HepG2 (cell line): Measurements from ENCODE around the gene PLOD3. TPM values are rescaled to one million over a fixed set of nuclear protein-coding genes. Genes with fewer than 3 reads are reported as not detected.

Experiments
- CHD4 ChIP-seq: fragments of 200-600 bp; sonication (generic); IDR thresholded peaks from 2 replicates; pipeline ENCODE4 v1.7.0; 2017; ENCODE audit warnings: mild to moderate bottlenecking, low read length, borderline replicate concordance
- DPF2 ChIP-seq: sonication (generic); formaldehyde crosslinking; IDR thresholded peaks from 2 replicates; pipeline ENCODE4 v1.4.0; 2020; ENCODE audit warnings: mild to moderate bottlenecking, low read depth, missing genetic modification reagents, borderline replicate concordance
- ELF1 ChIP-seq: sonication (generic); formaldehyde crosslinking; IDR thresholded peaks from 2 replicates; pipeline ENCODE4 v1.4.0; 2020; ENCODE audit warnings: missing genetic modification reagents
- FOXK1 ChIP-seq: sonication (generic); formaldehyde crosslinking; IDR thresholded peaks from 2 replicates; pipeline ENCODE4 v1.4.0; 2020; ENCODE audit warnings: low read depth, missing genetic modification reagents, borderline replicate concordance
- GLI4 ChIP-seq: sonication (generic); formaldehyde crosslinking; IDR thresholded peaks from 2 replicates; pipeline ENCODE4 v1.5.1; 2020; ENCODE audit warnings: missing genetic modification reagents, mild to moderate bottlenecking, moderate library complexity, borderline replicate concordance
- KLF11 ChIP-seq: IDR thresholded peaks from 2 replicates; pipeline ENCODE4 v1.6.1; 2016; ENCODE audit warnings: missing compliant biosample characterization
- RFX3 ChIP-seq: IDR thresholded peaks from 2 replicates; pipeline ENCODE4 v1.6.1; 2016; ENCODE audit warnings: missing biosample characterization, missing genetic modification reagents
- SMAD9 ChIP-seq: sonication (generic); formaldehyde crosslinking; IDR thresholded peaks from 2 replicates; pipeline ENCODE4 v1.5.1; 2020; ENCODE audit warnings: mild to moderate bottlenecking, missing genetic modification reagents
- TMF1 ChIP-seq: sonication (generic); formaldehyde crosslinking; IDR thresholded peaks from 2 replicates; pipeline ENCODE4 v1.8.1; 2022; ENCODE audit warnings: low read depth, missing genetic modification reagents
- XRCC5 ChIP-seq: fragments of 200-400 bp; formaldehyde crosslinking; optimal IDR thresholded peaks from 2 replicates; pipeline ENCODE3; 2017; ENCODE audit warnings: mild to moderate bottlenecking, low read length
- ZNF367 ChIP-seq: sonication (generic); formaldehyde crosslinking; IDR thresholded peaks from 2 replicates; pipeline ENCODE4 v1.4.0; 2020; ENCODE audit warnings: missing genetic modification reagents, borderline replicate concordance
- polyA plus RNA-seq, 8 experiments: library from polyadenylated mRNA; depleted of rRNA in 3 of 8; stranded (reverse) in 7 of 8; unstranded in 1 of 8; fragments of >200 nt; fragmentation: Illumina TruSeq in 4 of 8; extraction: Trizol in 4 of 8; gene quantifications; 2 replicates each; pipeline versions ENCODE4 v1.2.1 to v1.2.3, GENCODE V29; 2011 to 2016; ENCODE audit warnings: low read depth in 4 of 8, missing spikeins in 1 of 8, mixed read lengths in 1 of 8; ENCODE audit not compliant: insufficient read depth in 1 of 8
- total RNA-seq, 5 experiments: library from RNA; depleted of rRNA; stranded (reverse); fragments of >200 nt; fragmentation: Illumina TruSeq; extraction: Trizol; gene quantifications; 2 replicates each; pipeline ENCODE4 v1.2.3, GENCODE V29; 2016; ENCODE audit warnings: low read depth in 1 of 5
- TF ChIP-seq, protein P1 (sequence below), 2 experiments: sonication (generic) in 1 of 2; formaldehyde crosslinking in 1 of 2; IDR thresholded peaks; 2 replicates each; pipeline versions ENCODE4 v1.6.1 to v1.9.0; 2014 to 2022; ENCODE audit warnings: antibody characterized with exemption in 1 of 2, borderline replicate concordance in 1 of 2, inconsistent platforms in 1 of 2, low read depth in 1 of 2, missing genetic modification reagents in 1 of 2
- TF ChIP-seq, protein P2 (sequence below): sonication (generic); formaldehyde crosslinking; IDR thresholded peaks from 2 replicates; pipeline ENCODE4 v1.5.0; 2020; ENCODE audit warnings: mild to moderate bottlenecking, missing genetic modification reagents
- TF ChIP-seq, protein P3 (sequence below): sonication (generic); formaldehyde crosslinking; IDR thresholded peaks from 2 replicates; pipeline ENCODE4 v1.5.0; 2020; ENCODE audit warnings: mild to moderate bottlenecking, missing genetic modification reagents, borderline replicate concordance

The PLOD3 gene
- total and polyA plus RNA-seq, 2 of the 13 experiments (the other 11 are each of a cell fraction or from before 2014, with no cell fraction given), result 65.8 to 67.4 TPM

DNA sequence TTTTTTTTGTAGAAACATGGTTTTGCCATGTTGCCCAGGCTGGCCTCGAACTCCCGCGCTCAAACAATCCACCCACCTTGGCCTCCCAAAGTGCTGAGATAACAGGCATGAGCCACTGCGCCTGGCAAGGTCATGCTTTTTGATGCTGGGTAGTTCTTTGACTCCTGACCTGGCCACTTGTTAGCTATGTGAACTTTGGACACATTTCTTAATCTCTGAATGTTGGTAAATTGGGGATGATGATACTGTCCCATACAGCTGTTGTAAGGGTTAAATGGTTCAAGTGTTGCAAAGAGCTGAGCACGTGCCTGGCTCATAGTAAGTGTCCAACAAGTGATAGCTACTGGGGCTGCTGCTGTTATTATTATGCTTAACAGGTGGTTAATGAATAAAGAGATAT is 2.9 kb upstream of the PLOD3 start (continued):
- TF ChIP-seq, protein P1, sequence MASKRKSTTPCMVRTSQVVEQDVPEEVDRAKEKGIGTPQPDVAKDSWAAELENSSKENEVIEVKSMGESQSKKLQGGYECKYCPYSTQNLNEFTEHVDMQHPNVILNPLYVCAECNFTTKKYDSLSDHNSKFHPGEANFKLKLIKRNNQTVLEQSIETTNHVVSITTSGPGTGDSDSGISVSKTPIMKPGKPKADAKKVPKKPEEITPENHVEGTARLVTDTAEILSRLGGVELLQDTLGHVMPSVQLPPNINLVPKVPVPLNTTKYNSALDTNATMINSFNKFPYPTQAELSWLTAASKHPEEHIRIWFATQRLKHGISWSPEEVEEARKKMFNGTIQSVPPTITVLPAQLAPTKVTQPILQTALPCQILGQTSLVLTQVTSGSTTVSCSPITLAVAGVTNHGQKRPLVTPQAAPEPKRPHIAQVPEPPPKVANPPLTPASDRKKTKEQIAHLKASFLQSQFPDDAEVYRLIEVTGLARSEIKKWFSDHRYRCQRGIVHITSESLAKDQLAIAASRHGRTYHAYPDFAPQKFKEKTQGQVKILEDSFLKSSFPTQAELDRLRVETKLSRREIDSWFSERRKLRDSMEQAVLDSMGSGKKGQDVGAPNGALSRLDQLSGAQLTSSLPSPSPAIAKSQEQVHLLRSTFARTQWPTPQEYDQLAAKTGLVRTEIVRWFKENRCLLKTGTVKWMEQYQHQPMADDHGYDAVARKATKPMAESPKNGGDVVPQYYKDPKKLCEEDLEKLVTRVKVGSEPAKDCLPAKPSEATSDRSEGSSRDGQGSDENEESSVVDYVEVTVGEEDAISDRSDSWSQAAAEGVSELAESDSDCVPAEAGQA (IDR thresholded peaks at IDR 0.05; ENCODE audit: low read depth), result no peak
- TF ChIP-seq, protein P1 (CRISPR knock-in tag; IDR thresholded peaks at IDR 0.05; ENCODE audit: borderline replicate concordance), result no peak
- TF ChIP-seq SMAD9 (CRISPR knock-in tag) (no peak), TMF1 (CRISPR knock-in tag) (no peak), KLF11 (CRISPR knock-in tag) (no peak), XRCC5 (no peak), ELF1 (no peak), ZNF367 (CRISPR knock-in tag) (no peak), DPF2 (CRISPR knock-in tag) (no peak), GLI4 (CRISPR knock-in tag) (no peak), CHD4 (0 out of 2 replicates have a peak, but pooled peaks have one; percentile 28), FOXK1 (CRISPR knock-in tag) (no peak), RFX3 (CRISPR knock-in tag) (no peak)
- TF ChIP-seq, protein P2, sequence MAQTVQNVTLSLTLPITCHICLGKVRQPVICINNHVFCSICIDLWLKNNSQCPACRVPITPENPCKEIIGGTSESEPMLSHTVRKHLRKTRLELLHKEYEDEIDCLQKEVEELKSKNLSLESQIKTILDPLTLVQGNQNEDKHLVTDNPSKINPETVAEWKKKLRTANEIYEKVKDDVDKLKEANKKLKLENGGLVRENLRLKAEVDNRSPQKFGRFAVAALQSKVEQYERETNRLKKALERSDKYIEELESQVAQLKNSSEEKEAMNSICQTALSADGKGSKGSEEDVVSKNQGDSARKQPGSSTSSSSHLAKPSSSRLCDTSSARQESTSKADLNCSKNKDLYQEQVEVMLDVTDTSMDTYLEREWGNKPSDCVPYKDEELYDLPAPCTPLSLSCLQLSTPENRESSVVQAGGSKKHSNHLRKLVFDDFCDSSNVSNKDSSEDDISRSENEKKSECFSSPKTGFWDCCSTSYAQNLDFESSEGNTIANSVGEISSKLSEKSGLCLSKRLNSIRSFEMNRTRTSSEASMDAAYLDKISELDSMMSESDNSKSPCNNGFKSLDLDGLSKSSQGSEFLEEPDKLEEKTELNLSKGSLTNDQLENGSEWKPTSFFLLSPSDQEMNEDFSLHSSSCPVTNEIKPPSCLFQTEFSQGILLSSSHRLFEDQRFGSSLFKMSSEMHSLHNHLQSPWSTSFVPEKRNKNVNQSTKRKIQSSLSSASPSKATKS, result no peak
- TF ChIP-seq, protein P3, sequence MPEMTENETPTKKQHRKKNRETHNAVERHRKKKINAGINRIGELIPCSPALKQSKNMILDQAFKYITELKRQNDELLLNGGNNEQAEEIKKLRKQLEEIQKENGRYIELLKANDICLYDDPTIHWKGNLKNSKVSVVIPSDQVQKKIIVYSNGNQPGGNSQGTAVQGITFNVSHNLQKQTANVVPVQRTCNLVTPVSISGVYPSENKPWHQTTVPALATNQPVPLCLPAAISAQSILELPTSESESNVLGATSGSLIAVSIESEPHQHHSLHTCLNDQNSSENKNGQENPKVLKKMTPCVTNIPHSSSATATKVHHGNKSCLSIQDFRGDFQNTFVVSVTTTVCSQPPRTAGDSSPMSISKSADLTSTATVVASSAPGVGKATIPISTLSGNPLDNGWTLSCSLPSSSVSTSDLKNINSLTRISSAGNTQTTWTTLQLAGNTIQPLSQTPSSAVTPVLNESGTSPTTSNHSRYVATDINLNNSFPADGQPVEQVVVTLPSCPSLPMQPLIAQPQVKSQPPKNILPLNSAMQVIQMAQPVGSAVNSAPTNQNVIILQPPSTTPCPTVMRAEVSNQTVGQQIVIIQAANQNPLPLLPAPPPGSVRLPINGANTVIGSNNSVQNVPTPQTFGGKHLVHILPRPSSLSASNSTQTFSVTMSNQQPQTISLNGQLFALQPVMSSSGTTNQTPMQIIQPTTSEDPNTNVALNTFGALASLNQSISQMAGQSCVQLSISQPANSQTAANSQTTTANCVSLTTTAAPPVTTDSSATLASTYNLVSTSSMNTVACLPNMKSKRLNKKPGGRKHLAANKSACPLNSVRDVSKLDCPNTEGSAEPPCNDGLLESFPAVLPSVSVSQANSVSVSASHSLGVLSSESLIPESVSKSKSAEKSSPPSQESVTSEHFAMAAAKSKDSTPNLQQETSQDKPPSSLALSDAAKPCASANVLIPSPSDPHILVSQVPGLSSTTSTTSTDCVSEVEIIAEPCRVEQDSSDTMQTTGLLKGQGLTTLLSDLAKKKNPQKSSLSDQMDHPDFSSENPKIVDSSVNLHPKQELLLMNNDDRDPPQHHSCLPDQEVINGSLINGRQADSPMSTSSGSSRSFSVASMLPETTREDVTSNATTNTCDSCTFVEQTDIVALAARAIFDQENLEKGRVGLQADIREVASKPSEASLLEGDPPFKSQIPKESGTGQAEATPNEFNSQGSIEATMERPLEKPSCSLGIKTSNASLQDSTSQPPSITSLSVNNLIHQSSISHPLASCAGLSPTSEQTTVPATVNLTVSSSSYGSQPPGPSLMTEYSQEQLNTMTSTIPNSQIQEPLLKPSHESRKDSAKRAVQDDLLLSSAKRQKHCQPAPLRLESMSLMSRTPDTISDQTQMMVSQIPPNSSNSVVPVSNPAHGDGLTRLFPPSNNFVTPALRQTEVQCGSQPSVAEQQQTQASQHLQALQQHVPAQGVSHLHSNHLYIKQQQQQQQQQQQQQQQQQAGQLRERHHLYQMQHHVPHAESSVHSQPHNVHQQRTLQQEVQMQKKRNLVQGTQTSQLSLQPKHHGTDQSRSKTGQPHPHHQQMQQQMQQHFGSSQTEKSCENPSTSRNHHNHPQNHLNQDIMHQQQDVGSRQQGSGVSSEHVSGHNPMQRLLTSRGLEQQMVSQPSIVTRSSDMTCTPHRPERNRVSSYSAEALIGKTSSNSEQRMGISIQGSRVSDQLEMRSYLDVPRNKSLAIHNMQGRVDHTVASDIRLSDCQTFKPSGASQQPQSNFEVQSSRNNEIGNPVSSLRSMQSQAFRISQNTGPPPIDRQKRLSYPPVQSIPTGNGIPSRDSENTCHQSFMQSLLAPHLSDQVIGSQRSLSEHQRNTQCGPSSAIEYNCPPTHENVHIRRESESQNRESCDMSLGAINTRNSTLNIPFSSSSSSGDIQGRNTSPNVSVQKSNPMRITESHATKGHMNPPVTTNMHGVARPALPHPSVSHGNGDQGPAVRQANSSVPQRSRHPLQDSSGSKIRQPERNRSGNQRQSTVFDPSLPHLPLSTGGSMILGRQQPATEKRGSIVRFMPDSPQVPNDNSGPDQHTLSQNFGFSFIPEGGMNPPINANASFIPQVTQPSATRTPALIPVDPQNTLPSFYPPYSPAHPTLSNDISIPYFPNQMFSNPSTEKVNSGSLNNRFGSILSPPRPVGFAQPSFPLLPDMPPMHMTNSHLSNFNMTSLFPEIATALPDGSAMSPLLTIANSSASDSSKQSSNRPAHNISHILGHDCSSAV, result no peak
